ENCODE measurements around the gene C19orf38. TPM values are rescaled to one million over a fixed set of nuclear protein-coding genes. Genes with fewer than 3 reads are reported as not detected.

Gene C19orf38
- total and polyA plus RNA-seq, 9 of the 15 experiments (the other 6 are each of a cell fraction or from before 2014, with no cell fraction given), result 0.14 to 0.18 TPM; not detected in 7

DNA sequence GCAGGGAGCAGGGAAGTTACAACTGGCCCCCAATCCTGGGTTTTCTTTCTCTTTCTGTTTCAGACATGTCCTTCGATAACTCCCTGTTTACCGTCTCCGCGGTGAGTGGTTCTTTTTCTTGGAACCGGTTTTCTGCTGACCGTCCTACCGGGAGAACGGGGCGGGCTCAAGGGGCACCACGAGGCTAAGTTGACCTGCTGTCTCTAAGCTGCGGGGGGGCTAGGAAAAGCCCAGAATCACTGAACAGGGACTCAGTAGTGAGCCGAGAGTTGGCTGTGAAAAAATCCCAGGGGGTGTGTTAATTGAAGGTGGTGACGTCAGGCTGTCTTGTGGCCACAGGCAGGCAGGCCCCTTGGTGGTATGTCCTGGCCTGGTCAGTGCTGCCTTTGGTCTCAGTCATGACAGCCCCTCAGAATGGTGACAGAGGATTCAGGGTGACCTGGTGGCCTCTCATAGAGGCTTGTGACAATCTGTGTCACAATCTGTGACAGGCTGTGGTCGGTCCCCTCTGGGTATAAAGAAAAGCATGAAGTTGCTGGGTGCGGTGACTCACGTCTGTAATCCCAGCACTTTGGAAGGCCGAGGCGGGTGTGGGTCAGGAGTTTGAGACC is 15.0 kb downstream of the C19orf38 start (continued):
- TF ChIP-seq SREBF1 (IDR thresholded peaks at IDR 0.05; ENCODE audit: borderline replicate concordance, low read depth, low read length), result no peak
- TF ChIP-seq, protein P1, sequence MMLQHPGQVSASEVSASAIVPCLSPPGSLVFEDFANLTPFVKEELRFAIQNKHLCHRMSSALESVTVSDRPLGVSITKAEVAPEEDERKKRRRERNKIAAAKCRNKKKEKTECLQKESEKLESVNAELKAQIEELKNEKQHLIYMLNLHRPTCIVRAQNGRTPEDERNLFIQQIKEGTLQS (IDR thresholded peaks at IDR 0.05), result peak; percentile 93
- TF ChIP-seq, protein P1 (CRISPR knock-in tag; conservative IDR thresholded peaks at IDR 0.05), result no peak; the same call in 1 of the 2 replicates
- TF ChIP-seq FOSL1 (tag; conservative IDR thresholded peaks at IDR 0.05), result peak; percentile 83
- TF ChIP-seq MAZ (CRISPR knock-in tag; conservative IDR thresholded peaks at IDR 0.05 in 1 of 2, IDR thresholded peaks at IDR 0.05 in 1 of 2), result peak in 1 of 2 experiments; percentile 43; a peak in 1 of 4 replicates
- no peak for TF ChIP-seq RBM15 (IDR thresholded peaks at IDR 0.05; ENCODE audit: insufficient read depth, low read length)
- no peak for TF ChIP-seq ZNF263 (CRISPR knock-in tag; IDR thresholded peaks at IDR 0.05; ENCODE audit: borderline replicate concordance)
- peak; percentile 64; the same call in 1 of the 2 replicates for TF ChIP-seq ADNP (tag; IDR thresholded peaks at IDR 0.05)
- TF ChIP-seq ZNF561 (CRISPR knock-in tag; conservative IDR thresholded peaks at IDR 0.05), result no peak
- no peak for TF ChIP-seq ATF1 (CRISPR knock-in tag; IDR thresholded peaks at IDR 0.05)
- TF ChIP-seq ATF1 (tag; IDR thresholded peaks at IDR 0.05), result peak; percentile 85
- TF ChIP-seq POLR2B (IDR thresholded peaks at IDR 0.05; ENCODE audit: low read depth, partially characterized antibody), result no peak
- TF ChIP-seq ETS2 (tag; IDR thresholded peaks at IDR 0.05; ENCODE audit: borderline replicate concordance, poor library complexity, severe bottlenecking), result no peak
- TF ChIP-seq HIVEP1 (CRISPR knock-in tag; IDR thresholded peaks at IDR 0.05), result no peak
- TF ChIP-seq, protein P2, sequence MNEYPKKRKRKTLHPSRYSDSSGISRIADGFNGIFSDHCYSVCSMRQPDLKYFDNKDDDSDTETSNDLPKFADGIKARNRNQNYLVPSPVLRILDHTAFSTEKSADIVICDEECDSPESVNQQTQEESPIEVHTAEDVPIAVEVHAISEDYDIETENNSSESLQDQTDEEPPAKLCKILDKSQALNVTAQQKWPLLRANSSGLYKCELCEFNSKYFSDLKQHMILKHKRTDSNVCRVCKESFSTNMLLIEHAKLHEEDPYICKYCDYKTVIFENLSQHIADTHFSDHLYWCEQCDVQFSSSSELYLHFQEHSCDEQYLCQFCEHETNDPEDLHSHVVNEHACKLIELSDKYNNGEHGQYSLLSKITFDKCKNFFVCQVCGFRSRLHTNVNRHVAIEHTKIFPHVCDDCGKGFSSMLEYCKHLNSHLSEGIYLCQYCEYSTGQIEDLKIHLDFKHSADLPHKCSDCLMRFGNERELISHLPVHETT (CRISPR knock-in tag; conservative IDR thresholded peaks at IDR 0.05 in 1 of 2, IDR thresholded peaks at IDR 0.05 in 1 of 2), result peak in 1 of 2 experiments; percentile 47; a peak in 1 of 4 replicates
- TF ChIP-seq, protein P3, sequence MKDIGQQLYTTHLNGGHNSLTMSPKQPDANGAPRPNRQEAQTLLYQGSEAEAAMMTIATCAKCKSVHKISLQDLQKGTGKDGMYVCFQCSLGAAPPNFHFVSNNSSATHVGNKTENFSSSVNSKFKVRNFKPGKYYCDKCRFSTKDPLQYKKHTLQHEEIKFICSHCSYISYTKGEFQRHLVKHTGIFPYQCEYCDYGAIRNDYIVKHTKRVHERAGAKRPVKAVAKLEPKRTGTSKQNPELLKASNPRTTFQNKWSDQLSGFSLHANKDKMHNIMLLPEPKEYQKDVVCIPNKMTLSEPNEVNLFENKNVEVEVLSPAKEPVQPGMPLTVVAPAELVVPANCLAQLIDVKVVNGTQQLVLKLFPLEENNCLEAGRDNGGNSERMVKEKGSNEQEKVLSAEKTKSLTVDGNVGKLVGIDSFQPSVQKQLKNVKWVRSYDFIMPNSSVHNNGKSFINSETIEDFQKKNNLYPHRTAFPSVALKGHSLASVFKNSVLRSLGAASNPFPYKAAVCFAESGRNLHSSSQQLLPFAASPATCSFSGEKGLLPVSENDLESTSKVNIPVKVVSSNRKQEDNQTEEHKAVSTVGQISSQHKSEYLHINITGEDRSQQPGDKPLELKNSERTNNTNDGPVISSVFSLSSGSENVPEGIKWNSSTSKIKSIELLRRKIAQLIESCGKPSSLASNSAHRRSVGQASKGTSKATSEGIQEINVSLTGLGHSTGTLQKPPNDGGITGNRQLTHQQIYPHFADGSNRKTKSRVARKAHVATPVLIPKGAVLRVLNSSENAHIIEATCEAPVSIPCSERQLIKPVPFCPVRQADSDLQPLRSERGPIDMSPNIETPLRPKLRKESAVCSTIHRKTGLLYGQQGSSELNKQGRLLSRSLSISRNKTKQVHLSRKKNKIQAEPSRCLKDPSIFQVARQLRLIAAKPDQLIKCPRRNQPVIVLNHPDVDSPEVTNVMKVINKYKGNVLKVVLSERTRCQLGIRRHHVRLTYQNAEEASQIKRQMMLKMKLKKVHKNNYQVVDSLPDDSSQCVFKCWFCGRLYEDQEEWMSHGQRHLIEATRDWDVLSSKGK (CRISPR knock-in tag; IDR thresholded peaks at IDR 0.05), result no peak
- peak; percentile 23; the same call in 1 of the 2 replicates for TF ChIP-seq MYC (IDR thresholded peaks at IDR 0.05; ENCODE audit: low read depth, low read length)
- no peak for TF ChIP-seq MYC (CRISPR knock-in tag; IDR thresholded peaks at IDR 0.05; ENCODE audit: borderline replicate concordance, low read depth)
- TF ChIP-seq, protein P4, sequence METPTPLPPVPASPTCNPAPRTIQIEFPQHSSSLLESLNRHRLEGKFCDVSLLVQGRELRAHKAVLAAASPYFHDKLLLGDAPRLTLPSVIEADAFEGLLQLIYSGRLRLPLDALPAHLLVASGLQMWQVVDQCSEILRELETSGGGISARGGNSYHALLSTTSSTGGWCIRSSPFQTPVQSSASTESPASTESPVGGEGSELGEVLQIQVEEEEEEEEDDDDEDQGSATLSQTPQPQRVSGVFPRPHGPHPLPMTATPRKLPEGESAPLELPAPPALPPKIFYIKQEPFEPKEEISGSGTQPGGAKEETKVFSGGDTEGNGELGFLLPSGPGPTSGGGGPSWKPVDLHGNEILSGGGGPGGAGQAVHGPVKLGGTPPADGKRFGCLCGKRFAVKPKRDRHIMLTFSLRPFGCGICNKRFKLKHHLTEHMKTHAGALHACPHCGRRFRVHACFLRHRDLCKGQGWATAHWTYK (CRISPR knock-in tag; IDR thresholded peaks at IDR 0.05), result no peak
- no peak for TF ChIP-seq ZNF75A (CRISPR knock-in tag; IDR thresholded peaks at IDR 0.05)
- TF ChIP-seq CREM (IDR thresholded peaks at IDR 0.05; ENCODE audit: low read depth), result peak; percentile 78

Measured in K562 (cell line).